PC-3 (cell line): Measurements from ENCODE around the gene TMEM141.
A peak's percentile ranks its signal among the peaks of the same experiment; 100 is the strongest.

Experiments
- EZH2 ChIP-seq: fragments of 300-600 bp; sonication (generic); IDR thresholded peaks from one replicate; pipeline ENCODE4 v1.6.1; 2017; ENCODE audit warnings: antibody characterized with exemption, mild to moderate bottlenecking, low read length; ENCODE audit not compliant: unreplicated experiment
- TF ChIP-seq, protein P1 (sequence below): fragments of 300-600 bp; sonication (generic); conservative IDR thresholded peaks from 2 replicates; pipeline ENCODE4 v1.5.1; 2017; ENCODE audit warnings: antibody characterized with exemption, low read depth, mild to moderate bottlenecking, low read length

DNA sequence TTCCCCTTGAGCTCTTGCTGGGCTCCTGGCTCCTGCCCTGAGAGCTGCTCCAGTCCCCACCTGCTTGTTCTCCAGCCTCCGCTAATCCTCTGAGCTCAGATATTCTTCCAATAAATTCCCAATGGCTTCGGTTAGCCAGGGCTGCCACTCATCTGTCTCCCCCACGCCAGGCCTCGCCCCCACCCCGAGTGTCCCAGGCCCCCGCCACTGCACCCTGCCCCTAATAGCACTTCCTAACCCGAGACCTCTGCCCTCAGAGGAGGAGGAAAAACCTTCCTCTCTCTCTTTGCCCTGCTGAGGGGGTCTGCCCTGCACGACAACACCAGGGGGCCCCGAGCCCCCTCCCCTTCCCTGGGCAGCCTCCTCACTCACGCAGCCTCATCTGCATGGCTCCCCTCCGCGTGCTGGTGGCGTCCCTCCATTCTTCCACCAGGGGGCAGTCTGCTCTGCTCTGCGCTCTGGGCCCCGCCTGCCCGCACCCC, 21.4 kb upstream of the TMEM141 start:
- TF ChIP-seq, protein P1, sequence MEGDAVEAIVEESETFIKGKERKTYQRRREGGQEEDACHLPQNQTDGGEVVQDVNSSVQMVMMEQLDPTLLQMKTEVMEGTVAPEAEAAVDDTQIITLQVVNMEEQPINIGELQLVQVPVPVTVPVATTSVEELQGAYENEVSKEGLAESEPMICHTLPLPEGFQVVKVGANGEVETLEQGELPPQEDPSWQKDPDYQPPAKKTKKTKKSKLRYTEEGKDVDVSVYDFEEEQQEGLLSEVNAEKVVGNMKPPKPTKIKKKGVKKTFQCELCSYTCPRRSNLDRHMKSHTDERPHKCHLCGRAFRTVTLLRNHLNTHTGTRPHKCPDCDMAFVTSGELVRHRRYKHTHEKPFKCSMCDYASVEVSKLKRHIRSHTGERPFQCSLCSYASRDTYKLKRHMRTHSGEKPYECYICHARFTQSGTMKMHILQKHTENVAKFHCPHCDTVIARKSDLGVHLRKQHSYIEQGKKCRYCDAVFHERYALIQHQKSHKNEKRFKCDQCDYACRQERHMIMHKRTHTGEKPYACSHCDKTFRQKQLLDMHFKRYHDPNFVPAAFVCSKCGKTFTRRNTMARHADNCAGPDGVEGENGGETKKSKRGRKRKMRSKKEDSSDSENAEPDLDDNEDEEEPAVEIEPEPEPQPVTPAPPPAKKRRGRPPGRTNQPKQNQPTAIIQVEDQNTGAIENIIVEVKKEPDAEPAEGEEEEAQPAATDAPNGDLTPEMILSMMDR: peak; percentile 39
- no peak for TF ChIP-seq EZH2
